GM12872 (cell line): ENCODE data around the gene TEX53.

Experiments
- TF ChIP-seq, protein P1 (sequence below): IDR thresholded peaks from 3 replicates; pipeline ENCODE4 v1.5.1; 2011; ENCODE audit warnings: low read depth, mild to moderate bottlenecking, low read length, moderate library complexity; ENCODE audit not compliant: insufficient read depth

TEX53 gene

DNA sequence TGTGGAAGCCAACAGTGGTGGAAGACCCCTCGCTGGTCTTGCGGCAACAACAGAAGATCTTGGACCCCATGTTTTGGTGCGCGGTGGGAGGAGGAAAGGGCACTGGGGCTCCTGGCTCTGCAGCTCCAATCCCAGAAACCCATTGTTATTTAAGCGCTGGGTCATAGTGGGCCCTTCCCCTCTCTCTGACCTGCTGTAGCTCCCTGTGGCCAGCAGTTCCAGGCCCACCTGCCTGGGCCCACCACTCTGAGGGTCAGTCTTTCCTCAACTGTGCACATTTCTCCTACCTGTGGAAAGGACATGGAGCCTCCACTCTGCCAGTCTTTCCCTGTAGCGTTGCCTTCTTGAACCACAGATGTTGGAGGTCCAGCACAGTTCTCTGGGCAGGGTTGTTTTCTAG is at the start of gene TEX53:
TEX53 (minus strand) TSS at position 101 of the 400 bp plus-strand sequence; CDS start at position 70, 31 bp downstream.
- TF ChIP-seq, protein P1, sequence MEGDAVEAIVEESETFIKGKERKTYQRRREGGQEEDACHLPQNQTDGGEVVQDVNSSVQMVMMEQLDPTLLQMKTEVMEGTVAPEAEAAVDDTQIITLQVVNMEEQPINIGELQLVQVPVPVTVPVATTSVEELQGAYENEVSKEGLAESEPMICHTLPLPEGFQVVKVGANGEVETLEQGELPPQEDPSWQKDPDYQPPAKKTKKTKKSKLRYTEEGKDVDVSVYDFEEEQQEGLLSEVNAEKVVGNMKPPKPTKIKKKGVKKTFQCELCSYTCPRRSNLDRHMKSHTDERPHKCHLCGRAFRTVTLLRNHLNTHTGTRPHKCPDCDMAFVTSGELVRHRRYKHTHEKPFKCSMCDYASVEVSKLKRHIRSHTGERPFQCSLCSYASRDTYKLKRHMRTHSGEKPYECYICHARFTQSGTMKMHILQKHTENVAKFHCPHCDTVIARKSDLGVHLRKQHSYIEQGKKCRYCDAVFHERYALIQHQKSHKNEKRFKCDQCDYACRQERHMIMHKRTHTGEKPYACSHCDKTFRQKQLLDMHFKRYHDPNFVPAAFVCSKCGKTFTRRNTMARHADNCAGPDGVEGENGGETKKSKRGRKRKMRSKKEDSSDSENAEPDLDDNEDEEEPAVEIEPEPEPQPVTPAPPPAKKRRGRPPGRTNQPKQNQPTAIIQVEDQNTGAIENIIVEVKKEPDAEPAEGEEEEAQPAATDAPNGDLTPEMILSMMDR, result no peak

DNA sequence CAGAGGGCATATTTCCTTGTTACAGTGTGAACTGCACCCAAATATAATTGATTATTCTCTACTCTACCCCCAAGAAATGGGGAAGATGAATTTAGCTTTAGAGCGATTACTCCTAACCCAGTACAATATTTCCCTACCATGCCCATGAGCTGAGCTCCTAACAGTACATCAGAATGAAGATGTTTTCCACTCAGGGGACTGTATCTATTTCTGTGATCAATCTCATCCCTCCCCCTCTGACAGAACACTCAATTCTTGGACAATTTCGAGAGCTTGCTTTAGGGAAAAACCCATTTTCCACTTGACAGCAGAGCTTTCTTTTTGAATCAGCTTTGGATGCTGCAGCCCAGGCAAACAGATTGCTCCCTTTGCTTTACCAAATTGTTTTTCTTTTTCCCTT is 49.1 kb upstream of the TEX53 start:
- TF ChIP-seq, protein P1, result no peak

DNA sequence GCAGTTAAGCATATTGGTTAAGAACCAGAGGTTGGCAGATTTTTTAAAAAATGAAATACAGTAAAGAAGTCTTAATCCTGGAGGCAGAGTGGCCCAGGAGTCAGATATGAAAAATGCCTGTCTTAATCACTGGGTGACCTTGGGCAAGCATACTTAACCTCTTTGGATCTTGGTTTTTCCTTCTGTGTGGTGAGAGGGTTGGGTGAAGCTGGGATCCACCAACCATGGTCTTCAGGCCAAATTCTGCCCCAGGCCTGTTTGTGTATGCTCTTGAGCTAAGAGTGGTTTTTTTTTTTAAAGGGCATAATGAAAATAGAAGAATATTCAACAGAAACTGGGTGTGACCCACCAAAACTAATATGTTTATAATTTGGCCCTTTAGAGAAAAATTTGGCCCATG is 44.4 kb upstream of the TEX53 start:
- TF ChIP-seq, protein P1, result no peak

DNA sequence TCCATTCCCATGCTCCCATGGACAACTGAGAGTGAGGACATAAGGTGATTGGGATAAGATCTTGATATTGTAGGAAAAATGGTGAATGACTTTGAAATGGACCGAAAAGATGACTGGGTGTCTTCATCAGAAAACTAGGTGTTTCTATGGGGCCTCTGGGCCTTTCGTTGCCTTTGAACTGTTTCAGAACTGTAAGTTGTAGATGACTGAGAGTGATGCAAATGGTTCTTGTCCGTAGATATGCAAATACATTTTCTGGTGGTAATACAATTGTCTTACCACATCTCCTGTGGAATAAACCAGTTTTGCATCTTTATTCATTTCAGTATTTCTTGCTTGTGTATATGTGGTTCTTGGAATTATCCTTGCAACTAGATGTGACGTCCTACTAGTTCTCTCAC is 40.3 kb upstream of the TEX53 start:
- TF ChIP-seq, protein P1, result no peak

DNA sequence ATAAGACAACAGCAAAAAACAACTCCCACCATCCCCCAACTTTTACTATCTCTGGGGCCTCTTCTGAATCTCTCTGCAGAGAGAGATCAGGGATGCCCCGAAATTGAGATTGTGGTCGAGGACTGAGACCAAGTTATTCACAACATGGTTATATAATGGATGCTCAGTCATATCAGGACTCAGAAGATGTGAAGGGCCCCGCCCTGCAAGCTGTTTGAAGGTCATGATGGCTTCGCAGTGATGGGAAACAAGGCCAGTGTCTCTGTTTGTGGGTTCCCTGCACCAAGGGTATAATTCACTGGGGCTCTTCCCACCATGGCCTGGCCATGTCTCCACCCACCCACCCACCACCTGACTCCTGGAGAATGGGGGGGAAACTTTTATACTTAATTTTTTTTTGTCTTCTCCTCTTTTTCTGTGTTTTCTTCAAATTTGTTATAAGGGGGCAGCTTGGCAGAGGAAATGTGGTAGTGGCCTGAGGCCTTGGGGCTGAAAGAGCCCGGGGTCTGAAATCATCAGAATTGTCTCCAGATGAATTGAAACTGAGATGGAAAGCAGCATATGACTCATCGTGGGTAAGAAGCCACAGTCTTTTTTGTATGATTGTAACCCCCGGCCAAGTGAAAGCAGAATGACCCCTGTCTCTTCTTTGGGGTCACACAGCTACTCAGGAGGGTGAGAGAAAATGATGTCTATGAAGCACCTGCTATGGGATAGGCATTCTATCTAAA is 39.4 kb upstream of the TEX53 start:
- TF ChIP-seq, protein P1, result no peak

DNA sequence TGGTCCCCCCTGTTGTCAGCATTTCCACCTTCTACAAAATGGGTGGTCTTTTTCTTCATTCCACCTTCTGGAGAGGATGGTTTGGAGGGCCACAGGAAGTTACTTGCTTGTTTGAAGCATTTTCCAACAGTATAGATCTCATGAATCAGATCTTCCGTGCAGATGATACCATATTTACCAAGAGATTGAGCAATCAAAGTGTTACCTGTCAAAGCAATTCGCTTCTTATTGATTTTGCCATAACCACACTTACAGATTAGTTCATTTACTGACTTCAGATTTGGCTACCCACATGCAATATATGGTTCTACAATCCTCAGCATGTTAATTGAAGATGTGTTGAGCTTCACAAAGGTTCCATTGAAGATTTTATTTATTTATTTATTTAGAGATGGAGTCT is 38.3 kb upstream of the TEX53 start:
- TF ChIP-seq, protein P1, result no peak

DNA sequence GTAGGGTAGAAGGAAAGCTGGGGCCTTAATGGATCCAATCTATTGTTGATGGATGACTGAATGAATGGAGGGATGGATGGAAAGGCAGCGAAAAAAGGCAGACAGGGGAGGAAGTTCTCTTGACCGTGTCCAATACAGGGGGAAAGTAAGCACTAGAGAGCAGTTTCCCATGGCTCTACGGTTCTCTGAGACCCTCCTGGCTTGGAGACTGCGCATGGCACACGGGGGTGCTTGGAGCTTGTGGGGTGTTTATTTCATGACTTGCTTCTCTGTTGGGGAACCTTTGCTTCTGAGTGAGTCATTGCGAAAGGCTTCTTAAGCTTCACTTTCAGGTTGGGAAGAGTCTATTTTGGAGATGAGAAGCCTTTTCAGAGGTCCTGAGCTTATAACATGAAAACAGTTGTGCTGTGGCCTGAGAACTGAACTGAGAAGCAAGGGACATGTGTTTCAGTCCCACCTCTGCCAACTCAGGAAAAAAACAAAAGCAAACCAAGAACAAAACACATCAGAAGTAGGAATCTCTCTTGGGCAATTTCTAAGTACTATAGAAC is 37.2 kb upstream of the TEX53 start:
- TF ChIP-seq, protein P1, result no peak
